NCI-H187 treated with DMSO at 0.1 percent for 48 hours (cell line): Measurements from ENCODE around the gene CRABP2.

Experiments
- DNase-seq: peaks from one replicate; lab custom pipeline; 2025; lab: John Stamatoyannopoulos, UW

CRABP2 gene

DNA sequence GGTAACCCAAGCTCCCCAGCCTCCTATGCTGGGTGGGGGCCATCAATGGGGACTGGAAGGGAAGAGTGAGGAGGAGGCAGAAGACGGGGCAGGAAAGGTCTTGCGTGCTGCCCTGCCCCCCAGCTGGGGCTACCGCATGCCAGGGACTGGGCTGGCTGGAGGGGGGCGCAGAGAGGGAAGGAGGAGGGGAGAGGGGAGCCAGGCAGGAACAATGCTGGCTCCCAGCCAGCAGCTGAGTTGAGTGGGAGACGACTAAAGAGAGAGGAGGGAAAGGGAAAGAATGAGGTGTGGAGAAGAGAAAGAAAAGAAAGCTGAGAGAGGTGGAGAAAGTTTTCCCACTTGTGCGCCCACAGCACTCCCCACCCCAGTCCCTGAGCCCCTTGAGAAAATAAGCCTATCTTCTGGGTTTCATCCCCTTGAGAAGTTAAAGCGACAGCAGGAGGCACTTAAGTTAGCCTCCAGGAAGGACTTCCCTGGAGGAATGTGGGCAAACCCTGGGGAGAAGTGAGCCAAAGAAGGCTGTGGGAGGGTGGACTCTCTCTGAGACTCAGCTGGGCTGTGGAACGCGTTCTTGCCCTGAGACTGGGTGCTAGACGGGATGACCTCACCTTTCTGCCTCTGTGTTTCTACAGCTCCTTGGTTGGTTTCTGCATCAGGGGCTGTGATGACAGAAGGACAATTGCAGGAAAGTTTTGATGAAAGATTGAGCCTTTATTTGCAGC, 15.3 kb downstream of the CRABP2 start:
- DNase-seq, result no peak

DNA sequence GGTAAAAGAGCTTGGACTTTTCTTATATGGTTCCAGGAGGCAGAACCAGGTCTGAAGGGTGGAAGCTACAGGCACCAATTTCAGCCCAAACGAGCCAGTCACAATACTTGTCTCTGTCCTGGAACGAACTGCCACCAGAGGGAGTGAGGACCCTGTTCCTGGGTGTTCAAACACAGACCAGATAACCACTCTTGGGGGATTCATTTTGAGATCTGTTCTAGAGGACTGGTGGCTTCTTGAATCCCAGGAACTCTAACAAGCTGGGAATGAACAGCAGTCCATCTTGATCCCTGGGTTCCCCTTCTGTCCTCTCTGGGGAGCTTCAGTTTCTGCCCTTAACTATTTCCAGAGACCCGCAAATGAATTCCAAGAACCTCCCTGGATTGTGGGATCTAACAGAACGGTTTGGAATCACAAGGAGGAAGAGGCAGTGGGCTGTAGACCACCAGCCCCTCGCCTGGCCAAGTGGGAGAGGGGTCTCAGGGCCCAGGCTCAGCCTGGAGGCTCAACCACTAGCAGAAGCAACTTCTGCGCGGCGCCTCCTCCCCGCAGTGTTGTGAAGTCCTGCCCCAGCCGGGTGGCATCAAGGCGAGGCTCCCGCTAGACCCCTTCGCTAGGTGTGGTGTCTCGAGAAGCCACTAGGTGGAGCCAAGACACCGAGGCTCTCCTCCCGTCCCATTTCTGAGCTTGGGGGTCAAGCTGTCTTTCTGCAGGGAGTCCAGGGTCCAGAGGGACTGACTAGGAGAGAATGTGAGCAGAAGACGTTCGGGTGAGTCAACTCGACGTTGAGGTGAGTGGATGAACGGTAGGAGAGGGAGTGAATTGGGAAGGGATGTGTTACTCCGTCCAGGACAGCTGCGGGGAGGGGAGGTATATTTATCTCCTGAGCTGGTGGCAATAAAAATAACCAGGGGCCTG, 16.1 kb downstream of the CRABP2 start:
- DNase-seq, result peak; percentile 35

DNA sequence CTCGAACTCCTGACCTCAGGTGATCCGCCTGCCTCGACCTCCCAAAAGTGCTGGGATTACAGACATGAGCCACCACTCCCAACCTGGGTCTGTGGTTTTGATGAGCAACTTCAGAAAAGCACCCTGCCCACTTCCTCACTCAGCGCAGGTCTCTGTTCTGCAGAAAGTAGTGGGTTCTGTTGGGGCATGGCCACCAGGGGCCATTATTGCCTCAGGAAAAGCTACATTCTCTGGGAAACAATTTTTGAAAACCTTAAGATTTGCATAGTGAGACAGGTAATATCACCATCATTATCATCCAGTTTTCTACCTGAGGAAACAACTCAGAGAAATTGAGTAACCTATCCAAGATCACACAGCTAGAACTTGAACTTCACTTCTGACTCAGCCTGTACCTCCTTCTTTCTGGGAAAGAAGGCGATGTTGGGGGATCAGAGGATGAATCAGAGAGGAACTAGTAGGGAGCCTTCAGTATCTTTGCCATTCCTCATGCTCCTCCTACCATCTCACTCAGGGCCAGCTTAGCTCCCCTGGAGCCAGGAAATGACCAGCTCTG, 21.1 kb downstream of the CRABP2 start:
- no peak for DNase-seq

DNA sequence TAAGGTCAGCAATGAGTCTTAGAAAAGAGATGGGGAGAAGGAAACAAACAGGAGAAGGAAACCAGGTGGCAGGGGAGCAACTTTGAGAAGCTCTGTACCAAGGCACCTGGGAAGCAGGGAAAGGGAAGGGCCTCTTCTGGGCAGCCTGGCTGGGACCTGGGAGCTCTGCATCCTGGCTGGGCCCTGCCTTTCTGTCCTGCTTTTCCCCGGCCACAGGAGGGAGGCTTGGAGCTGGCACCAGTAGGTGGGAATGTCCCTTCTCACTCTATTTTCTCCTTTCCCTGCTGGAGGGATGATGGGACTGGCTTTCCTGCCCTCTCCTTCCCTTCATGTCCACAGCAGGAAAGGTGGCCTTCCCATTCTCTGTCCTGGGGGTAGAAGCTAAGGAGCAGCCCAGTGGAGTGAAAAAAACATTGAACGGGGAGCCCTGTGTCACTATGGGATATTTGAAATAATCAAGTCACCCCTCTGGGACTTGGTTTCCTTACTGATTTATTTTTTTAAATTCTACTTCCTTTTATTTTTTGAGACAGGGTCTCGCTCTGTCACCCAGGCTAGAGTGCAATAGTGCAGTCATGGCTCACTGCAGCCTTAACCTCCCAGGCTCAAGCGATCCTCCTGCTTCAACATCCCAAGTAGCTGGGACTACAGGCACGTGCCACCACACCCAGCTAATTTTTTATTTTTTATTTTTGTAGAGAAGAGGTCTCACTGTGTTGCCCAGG, 23.1 kb downstream of the CRABP2 start:
- no peak for DNase-seq

DNA sequence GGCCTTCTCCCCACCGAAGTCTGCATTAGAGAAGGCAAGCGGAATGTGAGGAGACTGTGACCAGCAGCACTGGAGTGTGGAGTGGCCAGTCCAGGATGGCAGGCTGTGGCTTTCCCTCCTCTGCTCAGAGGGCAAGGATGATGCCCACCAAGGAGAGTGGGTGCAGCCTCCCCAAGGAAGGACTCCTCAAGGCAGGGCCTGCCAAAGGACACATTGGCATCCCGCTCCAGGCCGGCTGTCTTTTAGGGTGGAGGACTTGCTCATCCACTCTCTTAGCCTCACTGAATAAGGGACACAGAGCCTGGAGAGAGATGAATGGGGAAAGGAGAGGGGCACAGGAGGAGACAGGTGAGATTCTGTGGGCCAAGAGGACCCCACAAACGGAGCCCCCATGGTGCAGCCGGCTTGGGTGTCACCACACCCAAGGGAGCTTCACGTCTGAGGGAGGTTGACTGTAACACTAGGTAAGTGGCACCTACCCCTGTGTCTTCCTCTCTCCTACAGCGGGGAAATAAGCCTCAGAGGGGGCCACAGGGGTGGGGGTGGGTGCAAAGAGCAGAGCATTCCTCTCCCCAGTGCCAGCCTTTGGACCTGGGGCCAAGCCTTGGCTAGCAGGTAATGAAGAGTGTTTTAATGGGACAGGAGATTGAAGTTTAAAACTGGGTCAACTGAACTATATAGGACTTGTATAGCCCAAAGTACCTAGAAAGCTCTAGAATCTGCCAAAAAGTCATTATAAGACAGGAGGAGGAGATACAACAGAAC, 24.0 kb downstream of the CRABP2 start:
- no peak for DNase-seq

DNA sequence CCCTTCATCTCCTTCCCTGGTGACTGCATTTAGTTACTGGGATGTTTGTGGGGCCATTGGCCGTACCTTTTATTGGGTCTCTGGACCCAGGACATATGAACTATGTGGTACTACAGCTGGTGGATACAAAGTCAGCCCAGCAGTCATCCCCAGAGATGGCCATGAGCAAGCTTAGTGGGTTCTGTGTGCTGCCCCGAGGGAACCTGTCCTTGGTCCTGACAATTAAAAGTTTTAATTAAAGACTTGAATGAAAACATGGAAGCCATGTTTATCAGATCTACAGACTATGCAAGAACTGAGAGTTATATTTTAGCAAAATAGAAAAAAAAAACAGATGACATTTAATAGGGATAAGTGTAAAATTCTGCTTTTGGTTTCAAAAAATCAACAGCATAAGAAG, 25.3 kb downstream of the CRABP2 start:
- DNase-seq, result no peak

DNA sequence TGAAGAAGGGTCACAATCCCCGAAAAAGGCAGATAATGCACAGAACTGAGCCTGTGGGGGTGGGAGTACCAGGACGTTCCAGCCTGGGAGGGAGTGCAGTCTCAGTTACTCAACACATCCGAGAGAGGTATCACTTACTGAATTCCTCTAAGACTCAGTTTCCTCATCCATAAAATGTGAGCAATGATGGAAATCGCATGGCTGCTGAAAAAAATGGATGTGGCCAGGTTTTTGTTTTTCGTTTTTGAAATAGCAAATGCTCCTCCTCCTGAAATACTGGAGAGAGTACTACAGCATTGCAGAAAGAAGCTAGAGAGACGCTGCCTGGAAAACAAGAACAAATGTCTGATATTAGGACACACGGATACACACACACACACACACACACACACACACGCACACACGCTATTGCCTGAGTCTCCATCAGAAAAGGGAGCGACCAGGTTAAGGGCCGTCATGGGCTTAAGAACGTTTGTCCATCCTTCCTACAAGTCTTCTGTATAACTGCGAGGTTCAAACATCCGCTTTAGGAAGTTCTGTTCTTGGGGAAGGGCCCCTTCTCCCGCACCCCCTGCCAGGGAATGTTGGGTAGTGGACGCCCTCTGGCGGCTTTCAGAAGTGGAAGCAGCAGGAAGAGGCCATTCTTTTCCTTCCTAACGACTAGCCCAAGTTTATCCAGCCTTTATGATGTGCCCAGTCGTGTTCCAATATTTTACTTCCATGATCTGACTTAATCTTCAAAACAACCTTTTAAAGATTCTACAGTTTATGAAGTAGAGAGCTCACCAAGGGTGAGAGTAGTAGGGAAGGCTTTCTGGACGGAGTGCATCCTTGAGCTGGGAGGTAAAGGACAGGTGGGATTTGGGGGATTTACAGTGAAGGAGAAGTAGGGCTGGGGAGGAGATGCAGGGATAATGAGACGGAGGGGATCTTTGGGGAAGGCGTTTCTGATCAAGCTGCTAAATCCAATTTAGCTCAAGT, 27.5 kb downstream of the CRABP2 start:
- peak; percentile 63 for DNase-seq

DNA sequence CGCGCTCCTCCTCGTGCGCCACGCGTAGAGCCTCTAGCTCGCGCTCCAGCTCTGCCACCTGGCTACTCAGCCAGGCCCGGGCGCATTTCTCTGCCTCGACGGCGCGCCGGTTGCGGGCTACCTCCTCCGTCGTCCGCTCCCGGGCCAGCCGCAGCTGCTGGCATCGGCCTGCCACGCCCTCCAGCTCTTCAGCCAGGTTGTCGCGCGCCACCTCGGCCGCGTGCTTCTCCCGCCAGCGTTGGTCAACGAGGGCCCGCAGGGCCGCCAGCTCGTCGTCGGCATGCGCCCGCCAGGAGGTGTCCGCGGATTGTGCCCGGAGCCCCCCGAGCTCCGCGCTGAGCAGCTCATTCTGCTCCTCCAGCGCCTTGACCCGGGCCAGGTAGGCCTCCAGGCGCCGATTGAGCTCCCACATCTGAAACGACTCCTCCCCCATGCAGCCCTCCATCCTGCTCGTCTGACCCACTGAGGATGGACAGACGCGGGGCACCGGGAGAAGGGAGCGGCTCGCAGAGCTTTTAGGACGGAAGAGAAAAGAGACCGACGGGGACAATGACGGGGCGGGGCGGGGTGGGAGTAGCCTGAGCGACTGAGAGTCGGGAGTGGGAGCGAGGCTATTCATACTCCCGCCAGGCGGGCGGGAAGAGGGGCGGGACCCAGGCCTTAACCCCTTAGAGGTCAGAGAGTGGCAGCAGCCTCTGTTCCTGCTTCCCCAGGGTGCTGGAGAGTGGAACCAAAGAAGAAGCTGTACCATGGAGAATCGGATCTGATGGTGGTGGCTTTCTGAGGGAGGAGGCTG, 28.4 kb downstream of the CRABP2 start, which contains the start of gene NES:
TSS of gene NES (minus strand) at position 588 of the 796 bp plus-strand sequence. CDS start at position 445, 143 bp downstream.
- DNase-seq, result no peak

DNA sequence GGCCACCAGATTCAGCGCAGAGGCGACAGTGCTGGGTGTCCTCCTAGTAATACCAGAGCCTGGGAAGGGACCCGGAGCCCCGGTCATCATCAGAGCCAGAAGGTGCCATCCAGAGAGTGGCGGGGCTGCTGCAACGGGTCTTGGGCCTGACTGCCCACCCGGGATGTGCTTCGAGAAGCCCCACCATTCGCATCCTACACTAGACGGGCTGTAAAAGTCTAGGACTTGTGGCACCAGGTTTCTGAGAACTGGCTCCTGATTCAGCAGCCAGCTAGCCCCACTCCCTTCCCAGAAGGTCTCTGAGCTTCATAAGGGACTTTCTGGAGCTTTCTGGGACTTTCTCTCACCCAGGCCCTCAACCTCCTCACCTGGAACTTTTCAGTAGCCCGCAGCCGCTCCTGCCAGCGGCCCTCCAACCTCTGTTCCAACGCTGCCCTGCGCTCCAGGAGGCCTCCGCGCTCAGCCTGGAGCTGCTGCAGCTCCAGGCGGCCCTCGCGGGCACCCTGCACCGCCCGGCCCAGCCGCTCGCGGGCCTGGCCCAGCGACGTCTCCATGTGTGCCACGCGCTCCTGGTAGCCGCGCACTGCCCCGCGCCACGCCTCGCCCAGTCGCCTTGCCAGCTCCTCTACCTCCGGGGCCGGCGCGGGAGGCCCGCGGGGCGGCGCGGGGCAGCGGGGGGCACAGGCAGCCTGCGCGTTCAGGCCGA, 29.1 kb downstream of the CRABP2 start:
- DNase-seq, result no peak

DNA sequence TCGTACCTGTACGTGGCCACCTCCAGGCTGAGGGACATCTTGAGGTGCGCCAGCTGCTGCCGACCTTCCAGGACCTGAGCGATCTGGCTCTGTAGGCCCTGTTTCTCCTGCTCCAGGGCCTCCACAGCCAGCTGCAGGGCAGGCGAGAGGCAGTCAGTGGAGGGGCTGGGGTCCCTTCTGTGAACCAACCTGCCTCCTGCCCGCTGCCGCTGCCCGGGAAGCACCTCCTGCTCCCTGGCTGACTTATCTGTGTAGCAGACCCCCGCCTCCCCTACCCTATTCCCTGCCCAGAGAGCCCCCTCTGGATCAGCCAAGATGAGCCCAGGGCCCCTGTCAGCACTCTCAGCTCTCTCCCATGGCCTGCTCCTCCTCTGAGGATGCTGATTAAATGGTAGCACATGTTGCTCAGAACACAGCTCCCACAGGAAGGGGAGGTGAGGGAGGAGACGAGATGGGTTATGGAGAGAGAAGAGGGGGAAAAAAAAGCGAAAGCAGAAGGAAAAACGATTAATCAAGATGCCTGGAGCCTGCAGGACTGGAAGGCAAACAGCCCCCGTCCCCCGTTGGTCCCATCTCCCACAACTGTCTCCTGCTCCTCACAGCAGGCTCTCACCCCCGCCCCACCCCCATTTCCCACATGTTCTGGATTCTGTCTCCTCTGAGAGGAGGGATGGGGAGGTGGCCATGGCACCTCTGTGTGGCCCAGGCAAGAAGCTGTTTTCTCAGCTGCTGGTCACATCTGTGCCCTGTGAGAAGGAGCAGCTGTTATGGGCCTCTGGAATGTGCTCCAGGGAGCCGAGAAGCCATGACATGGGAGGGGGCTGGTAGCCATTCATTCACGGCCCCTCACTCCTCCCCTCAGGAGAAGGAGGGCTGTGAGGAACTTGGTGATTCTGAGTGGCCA, 29.9 kb downstream of the CRABP2 start:
- DNase-seq, result no peak

DNA sequence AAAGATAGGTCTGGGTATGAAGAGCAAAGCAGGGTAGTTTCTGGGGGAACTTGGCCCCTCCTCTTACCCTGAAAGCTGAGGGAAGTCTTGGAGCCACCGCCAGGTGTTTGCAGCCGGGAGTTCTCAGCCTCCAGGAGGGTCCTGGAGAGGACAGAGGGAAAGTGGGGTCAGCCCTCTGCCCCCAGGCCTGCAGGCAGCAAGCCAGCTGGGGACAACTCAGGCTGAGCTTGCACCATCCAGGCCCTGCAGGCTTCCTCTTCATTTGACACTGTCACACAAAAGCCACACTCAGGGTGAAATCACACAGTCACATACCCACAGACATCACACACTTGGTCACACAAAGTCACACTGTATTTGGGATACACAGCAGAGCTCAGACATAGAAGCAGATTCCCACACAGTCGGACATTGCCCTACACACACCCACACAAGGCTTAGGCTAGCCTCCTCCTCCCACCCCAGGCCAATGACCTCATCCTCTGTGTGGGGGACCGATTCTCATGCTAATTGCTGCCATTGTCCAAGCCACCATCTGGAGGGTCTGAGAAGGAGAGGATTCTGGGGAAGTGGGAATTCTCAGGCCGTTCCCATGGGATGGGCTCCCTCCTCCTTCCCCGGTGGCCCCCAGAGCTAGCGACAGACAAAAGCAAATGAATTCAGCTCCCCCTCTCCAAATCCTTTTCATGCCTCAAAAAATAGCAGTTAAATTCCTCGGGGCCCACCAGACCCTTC, 31.8 kb downstream of the CRABP2 start:
- no peak for DNase-seq

DNA sequence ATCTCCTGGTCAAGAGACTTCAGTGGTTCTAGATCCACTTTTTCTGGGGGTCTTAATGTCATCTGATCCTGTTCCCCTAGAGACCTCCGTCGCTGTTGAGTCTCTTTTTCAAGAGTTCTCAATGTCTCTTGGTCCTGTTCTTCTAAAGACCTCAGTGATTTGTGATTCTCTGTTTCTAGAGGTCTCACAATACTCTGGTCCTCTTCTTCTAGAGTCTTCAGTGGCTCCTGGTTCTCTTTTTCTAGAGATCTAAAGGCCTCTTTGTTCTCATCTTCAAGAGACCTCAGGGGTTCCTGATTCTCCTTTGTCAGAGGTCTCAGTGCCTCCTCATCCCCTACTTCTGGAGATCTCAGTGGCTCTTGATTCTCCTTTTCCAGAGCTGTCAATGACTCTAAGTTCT, 33.6 kb downstream of the CRABP2 start:
- no peak for DNase-seq

DNA sequence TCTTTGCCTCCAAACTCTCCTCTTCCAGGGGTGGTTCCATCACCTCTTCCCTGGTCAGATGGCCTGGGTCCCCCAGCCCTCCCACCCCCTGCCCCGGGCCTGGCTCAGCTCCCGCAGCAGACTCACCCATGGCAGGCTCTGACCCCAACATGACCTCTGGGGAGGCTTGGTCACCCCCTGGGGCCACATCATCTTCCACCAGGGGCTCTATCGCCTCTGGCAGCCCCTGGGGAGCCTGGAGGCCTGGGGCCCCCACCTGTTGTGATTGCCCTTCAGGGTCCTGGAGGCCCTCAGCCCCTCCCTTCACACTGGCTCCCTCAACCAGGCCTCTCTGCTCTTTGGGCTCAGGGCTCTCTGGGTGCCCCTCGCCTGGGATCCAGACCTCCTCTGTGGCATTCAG, 34.6 kb downstream of the CRABP2 start:
- no peak for DNase-seq

DNA sequence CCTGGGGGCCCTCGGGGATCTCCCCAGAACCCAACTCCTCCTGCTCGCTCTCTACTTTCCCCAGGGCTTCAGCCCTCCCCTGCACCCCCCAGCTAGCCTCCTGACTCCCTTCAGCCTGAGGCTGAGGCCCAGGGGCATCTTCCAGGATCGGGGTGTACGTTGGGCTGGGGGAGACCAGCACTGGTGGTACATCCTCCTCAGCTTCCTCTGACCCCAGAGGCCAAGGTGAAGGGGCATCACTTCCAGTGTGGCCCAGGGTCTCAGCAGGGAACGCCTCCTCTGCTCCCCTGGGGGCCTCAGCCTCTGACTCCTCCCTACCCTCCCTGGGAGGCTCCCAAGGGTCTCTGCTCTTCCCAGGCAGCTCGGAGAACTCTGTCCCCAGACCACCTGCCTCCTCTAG, 35.0 kb downstream of the CRABP2 start:
- DNase-seq, result no peak

DNA sequence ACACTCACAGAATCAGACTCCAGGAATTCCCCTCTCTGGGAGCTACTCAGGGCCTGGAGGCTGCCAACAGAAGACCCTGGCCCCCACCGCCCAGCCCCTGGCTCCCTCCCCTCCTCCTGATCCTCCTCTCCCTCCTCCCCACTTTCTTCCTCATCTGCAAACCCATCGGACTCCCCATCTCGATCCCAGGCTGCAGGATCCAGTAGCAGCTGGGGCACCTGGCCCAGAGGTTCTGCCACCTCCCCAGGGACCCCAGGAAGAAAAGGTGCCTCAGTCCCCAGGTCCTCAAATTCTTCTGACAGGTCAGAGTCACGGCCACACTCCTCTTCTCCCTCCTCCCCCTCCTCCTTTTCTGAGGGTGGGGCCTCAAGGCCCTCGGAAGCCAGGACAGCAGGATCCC, 35.6 kb downstream of the CRABP2 start:
- DNase-seq, result no peak

DNA sequence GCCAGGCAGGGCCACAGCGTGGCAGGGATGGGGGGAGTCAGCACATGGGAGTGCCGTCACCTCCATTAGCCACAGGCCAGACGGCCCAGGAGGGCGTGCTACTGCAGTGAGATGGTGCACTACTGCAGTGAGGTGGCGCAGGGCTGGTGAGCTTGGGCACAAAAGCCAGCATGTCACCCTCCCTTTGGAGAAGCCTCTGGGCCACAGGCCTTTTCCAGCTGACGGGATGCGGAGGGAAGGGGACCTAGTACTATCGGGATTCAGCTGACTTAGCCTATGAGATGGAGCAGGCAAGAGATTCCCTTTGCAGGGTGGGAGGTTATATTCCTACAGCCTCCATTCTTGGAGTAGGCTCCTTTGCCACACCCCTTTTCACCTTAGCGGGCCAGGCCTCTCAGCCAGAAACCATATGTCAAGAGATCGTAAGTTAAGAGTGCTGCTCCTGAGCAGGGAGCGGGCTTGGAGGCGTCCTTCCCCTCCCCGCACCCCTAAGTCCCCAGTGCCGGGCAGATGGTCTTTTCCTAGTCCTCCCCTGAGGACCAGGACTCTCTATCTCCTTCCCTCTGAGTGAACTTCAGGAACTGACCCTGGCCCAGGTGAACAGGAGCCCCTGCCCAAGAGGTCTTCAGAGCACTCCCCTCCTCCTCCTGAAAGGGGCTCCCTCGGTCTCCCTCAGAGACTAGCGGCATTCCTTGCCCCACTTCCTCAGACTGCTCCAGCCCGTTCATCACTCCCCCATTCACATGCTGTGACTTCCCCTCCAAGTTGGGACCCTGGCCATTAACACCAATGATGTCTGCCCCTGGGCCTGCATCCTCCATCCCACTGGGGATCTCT, 36.4 kb downstream of the CRABP2 start:
- no peak for DNase-seq
